GM12892 (cell line): ENCODE data around the gene MORC2.

Experiments used
- DNase-seq: peaks from one replicate; pipeline ENCODE4 v3.0.0; 2011; ENCODE audit not compliant: insufficient read length
- FAIRE-seq: peaks from 2 replicates; lab custom pipeline; 2011; peaks lifted over from hg19 to GRCh38; lab: Jason Lieb, UNC
- POLR2A ChIP-seq: IDR thresholded peaks from 2 replicates; pipeline ENCODE4 v1.6.1; 2011; ENCODE audit warnings: low read depth, low read length, control low read depth
- POLR2AphosphoS5 ChIP-seq: IDR thresholded peaks from 2 replicates; pipeline ENCODE4 v1.6.1; 2011; ENCODE audit warnings: low read depth, low read length, control low read depth
- TAF1 ChIP-seq: IDR thresholded peaks from 2 replicates; pipeline ENCODE4 v1.6.1; 2011; ENCODE audit warnings: low read depth, mild to moderate bottlenecking, control low read depth, low read length, borderline replicate concordance

Gene MORC2

DNA sequence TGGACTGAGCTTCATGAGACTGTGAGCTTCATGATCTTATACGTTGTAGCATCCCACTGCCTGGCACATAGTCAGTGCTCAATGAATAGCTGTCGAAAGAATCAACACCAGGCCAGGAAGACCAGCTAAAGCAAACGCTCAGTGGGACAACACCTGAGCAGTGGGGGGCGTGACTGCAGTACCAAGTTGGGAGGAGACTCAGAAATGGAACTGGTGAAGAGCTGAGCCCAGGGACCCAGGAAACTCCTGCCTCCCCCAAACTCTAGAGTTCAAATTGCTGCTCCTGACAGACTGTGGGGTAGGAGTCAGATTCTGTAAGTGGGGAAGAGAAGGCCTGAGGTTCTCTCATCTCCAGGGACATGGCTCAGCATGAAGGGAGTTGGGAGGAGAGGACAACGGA lies 59.3 kb downstream of the MORC2 start:
- no peak for DNase-seq
- TF ChIP-seq POLR2AphosphoS5, result no peak
- TF ChIP-seq TAF1, result no peak
- no peak for TF ChIP-seq POLR2A
- FAIRE-seq, result no peak

DNA sequence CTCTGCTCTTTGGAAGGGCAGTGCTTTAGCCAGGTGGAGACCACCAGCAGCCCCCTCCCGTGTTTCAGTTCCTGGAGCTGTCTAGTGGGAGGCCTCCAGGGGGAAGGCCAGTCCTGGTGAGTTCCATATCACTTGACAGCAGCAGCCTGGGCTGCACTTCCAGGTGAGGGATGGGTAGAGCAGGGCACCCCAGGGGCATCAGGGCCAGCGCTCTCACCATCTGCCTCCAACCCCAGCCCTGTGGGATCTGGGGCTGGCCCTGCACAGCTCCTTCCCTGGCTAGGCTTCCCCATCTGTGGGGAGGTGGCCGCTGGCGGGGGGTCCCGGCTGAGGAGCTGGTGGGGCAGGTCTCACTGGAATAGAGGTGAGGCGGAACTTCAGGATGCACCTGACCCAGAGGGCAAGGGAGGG lies 60.5 kb downstream of the MORC2 start:
- no peak for FAIRE-seq
- TF ChIP-seq POLR2AphosphoS5 (no peak), TAF1 (no peak), POLR2A (no peak)
- no peak for DNase-seq

DNA sequence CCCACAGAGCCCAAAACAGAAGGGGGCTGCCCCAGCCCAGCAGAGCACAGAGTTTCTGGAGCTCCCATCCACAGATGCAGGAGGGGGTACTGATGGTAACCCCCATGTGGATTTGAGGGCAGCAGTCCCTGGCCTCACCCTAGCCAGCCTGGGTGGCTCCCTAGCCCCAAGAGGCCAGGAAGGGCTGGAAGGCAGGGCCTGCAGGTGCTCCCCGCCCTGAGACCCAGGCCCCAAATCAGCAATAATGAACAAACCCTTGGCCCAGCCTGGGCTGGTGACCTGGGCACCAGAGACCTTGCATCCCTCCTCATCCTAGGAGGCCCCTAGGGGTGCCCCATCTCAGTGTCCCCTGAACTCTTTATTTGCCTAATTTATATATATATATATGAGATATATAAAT lies 61.6 kb downstream of the MORC2 start:
- DNase-seq (no peak), FAIRE-seq (no peak)
- TF ChIP-seq POLR2A, result no peak
- no peak for TF ChIP-seq POLR2AphosphoS5
- no peak for TF ChIP-seq TAF1

DNA sequence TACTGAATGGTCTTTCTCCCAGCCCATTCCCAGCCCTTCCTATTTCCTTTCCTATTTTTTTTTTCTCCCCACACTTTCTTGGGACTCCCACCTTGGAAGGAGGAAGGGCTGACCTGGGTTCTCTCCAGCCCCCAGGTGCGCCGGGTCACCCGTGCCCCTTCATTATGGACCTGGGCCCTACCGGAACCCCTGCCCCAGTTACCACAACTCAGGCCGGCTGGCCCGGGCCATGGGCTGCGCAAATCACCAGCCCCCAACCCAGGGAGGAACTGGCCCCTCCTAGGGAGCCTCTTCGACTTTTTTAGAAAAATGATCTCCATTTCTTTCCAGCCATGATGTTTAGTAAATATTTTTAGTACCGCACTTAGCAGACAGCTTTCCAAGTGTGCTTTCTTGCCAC lies 62.2 kb downstream of the MORC2 start:
- TF ChIP-seq POLR2A, result no peak
- FAIRE-seq (no peak), DNase-seq (no peak)

DNA sequence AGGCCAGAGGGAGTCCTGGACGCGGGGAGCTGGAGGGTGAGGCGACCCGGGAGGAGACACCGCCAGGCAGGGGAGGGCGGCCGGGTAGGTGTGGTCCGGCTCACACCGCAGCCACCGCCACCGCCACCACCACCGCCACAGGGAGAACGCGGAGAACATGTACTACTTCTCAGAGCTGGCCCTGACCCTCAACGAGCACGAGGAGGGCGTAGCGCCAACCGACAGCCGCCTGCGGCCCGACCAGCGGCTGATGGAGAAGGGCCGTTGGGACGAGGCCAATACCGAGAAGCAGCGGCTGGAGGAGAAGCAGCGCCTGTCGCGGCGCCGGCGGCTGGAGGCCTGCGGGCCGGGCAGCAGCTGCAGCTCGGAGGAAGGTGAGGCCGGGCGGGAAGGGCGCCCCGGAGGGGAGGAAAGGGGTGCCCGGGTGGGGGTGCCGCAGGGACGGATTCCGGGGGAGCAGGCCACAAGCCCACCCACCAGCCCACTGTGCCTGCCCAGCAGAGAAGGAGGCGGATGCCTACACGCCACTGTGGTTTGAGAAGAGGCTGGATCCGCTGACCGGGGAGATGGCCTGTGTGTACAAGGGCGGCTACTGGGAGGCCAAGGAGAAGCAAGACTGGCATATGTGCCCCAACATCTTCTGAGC lies 62.8 kb downstream of the MORC2 start:
- DNase-seq, result no peak
- no peak for FAIRE-seq

DNA sequence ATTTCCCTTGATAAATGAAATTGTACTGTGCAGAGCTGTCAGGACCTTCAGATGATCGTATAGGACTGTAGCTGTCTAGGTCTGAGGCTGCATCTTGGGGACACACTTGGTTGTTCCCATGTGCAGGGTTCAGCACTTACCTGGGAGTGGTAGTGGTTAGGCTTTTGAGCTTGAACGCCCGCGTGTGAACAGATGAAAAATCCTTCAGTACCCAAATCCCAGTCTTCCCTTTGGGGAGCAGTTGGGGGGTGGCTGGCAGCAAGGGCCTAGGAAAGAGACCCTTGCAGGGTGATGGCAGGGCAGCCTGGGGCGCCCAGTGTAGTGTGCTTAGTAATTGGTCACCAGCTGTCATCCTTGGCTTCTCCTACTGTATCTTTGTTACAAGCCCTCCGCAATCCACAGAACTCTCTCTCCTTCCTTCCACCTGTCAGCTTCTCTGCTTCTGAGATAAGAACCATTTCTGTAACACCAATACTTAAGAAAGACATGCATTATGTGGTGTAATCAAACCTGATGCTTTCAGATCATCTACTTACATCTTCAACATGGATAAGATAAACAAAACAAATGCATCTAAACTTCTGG lies 64.6 kb downstream of the MORC2 start:
- FAIRE-seq (no peak), DNase-seq (no peak)
- TF ChIP-seq TAF1, result no peak
- TF ChIP-seq POLR2A, result no peak
- no peak for TF ChIP-seq POLR2AphosphoS5

More for the DNA sequence above, 62.8 kb downstream of the MORC2 start:
- no peak for TF ChIP-seq POLR2A
- no peak for TF ChIP-seq POLR2AphosphoS5
- no peak for TF ChIP-seq TAF1

DNA sequence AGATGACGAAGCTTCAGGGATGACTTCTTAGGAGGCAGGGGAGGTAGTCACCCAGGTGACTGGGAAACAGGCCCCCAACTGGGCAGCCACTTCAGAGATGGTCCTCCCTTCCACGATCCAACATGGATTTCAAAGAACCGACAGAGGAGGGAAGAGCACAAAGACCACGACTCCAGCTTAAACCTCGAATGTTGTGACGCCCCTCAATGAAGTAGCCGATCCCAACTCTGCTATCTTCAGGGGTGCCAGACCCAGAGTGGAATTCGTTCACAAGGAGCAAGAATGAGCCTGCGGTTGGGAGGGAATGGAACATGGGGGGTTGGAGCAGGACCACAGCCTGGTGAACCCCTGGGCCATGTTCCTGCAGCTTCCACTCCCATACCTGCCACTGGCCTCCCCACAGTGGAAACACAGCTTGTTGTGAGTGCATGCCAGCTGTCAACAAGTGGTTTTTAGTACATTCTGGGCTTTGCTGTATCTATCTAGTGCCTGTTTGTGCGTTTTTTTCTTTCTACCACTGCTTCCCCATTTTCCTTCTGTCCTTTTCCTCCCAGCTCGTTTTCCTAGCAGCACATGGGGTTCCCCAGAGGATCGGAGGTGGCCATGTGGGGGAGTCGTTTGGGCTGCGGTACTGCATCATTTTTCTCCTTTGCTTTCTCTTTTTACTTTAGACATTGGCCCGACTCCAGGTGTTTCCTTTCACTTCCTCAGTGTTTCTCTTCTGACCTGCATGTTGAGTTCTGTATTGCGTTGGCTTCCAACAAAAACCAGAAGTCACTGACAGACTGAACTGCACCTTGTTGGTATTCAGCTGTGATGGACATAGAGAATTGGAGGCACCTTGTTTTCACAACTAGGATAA lies 65.8 kb downstream of the MORC2 start:
- FAIRE-seq (no peak), DNase-seq (no peak)
- no peak for TF ChIP-seq POLR2AphosphoS5
- TF ChIP-seq TAF1, result no peak
- TF ChIP-seq POLR2A, result no peak

DNA sequence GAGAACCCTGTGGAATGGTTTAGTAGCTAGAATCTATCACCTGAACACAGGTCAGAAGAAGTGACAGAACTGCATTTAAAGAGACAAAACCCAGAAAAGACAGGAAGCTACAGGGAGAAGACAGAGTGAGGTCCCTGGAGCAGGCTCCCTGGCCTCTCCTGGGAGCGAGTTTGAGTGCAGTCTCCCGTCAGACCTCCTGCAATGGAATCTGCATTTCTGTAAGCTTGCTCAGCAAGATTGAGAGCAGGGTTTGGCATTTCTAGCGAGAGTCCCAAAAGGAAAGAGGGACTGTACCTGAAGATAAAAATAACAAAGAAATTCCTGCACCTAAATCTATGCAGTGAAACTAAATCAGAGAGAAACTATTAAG lies 74.2 kb downstream of the MORC2 start:
- DNase-seq (no peak), FAIRE-seq (no peak)
- TF ChIP-seq POLR2AphosphoS5 (no peak), POLR2A (no peak), TAF1 (no peak)

DNA sequence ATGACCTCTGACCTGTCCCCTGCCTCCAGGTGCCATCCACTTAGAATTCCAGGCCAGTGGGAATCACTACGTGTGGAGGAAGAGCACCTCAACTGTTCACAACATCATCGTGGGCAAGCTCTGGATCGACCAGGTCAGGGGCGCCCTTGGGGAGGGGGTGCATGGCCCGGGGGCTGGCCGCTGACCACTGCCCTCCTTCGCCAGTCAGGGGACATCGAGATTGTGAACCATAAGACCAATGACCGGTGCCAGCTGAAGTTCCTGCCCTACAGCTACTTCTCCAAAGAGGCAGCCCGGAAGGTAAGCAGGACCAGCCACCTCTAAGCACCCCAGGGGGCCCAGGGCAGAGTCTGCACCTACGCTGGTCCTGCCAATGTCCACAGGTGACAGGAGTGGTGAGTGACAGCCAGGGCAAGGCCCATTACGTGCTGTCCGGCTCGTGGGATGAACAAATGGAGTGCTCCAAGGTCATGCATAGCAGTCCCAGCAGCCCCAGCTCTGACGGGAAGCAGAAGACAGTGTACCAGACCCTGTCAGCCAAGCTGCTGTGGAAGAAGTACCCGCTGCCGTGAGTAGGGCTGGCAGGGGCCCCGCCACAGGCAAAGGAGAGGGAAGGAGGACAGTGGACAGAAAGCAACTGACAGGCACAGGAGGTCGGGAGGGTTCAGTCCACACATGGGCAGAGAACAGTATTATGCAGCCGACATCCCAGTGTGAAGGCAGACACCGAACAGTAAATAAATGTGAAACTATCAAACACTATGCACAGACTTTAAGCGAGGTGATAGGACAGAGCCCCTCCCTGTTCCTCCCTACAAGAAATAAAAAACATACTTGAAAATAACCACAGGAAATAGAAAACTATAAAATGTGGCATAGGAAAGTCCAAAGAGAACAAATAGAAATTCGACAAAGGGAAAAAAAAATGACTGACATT lies 74.9 kb downstream of the MORC2 start:
- TF ChIP-seq POLR2A (no peak), POLR2AphosphoS5 (no peak), TAF1 (no peak)
- DNase-seq (no peak), FAIRE-seq (no peak)

DNA sequence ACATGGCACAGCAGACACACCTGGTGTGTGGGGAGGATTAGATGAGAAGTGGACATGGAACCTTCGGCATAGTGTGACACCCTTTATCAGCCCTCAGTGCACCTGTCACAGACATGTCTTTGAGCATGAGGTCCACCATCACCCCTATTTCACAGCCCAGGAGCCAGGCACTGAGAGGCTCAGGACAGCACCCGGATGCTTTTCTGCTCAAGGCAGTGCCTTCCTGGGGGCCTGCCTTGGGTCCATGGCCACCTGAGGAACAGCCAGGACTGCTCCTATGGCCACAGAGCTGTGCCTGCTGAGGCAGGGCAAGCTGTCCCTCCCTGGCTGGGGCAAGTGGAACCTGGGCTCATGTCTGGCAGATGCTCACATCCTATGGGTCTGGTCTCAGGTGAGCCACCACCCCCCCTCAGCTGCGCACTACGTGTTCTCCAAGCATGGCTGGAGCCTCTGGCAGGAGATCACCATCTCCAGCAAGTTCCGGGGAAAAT lies 75.8 kb downstream of the MORC2 start:
- no peak for FAIRE-seq

DNA sequence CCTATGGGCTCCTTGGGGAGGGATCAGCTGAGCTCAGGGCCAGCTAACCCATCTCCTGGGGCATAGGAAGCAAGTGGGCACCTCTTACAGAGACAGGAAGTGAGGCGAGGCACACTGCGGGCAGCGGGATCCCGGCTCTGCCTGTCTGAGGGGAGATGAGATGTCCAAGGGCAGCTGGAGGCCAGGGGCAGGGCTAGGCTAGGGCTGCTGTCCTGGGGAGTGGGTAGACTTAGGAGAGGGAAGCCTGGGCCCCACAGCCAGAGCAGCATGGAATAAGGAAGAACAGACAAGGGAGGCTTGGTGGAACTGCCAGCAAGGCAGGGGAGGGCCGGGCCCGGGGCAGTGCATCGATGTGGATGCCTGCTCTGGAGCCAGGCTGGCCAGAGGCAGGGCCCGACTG lies 76.3 kb downstream of the MORC2 start:
- TF ChIP-seq POLR2A (no peak), TAF1 (no peak), POLR2AphosphoS5 (no peak)

More for the DNA sequence above, 75.8 kb downstream of the MORC2 start:
- TF ChIP-seq TAF1 (no peak), POLR2A (no peak), POLR2AphosphoS5 (no peak)
- no peak for DNase-seq

More for the DNA sequence above, 76.3 kb downstream of the MORC2 start:
- FAIRE-seq (no peak), DNase-seq (peak; percentile 5)
